Measurements from ENCODE around the gene SOST.

Gene SOST

DNA sequence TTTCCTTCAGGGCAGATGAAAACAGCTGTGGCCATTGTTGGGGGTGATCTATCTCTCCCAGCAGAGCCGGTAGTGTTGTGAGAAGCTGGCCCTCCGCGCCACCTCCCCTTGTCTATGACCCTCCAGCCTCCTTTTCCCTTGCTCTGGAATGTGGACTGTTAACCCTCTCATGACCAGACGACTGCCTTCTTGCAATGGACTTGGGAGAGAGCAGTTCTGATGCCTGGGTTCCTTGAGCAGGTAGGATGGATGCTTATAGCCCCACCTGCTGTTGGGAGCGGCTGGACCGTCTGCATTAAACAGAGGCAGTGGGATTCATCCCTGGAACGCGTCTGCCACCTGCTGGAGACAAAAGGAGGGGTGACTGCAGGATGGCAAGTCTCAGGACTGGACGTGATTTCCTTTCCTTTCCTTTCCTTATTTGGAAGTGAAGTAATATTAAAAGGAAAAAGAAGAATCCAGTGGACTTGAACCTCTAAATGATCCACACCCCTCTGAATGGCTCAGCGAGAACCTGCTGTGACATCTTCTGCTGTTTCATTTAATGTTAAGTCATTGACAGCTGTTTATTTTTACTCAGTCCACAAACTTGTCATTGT lies 1.8 kb upstream of the SOST start (continued):
- TF ChIP-seq GLI2 (tag by site-specific recombination; IDR thresholded peaks at IDR 0.05; ENCODE audit: borderline replicate concordance, low read depth), result no peak
- no peak for TF ChIP-seq ZFP3 (tag by site-specific recombination; IDR thresholded peaks at IDR 0.05; ENCODE audit: low read depth)
- TF ChIP-seq ZBTB48 (tag by site-specific recombination; IDR thresholded peaks at IDR 0.05), result no peak
- TF ChIP-seq, protein P1, sequence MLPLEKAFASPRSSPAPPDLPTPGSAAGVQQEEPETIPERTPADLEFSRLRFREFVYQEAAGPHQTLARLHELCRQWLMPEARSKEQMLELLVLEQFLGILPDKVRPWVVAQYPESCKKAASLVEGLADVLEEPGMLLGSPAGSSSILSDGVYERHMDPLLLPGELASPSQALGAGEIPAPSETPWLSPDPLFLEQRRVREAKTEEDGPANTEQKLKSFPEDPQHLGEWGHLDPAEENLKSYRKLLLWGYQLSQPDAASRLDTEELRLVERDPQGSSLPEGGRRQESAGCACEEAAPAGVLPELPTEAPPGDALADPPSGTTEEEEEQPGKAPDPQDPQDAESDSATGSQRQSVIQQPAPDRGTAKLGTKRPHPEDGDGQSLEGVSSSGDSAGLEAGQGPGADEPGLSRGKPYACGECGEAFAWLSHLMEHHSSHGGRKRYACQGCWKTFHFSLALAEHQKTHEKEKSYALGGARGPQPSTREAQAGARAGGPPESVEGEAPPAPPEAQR (tag by site-specific recombination; IDR thresholded peaks at IDR 0.05), result no peak
- TF ChIP-seq ZNF202 (tag by site-specific recombination; IDR thresholded peaks at IDR 0.05; ENCODE audit: borderline replicate concordance), result no peak

DNA sequence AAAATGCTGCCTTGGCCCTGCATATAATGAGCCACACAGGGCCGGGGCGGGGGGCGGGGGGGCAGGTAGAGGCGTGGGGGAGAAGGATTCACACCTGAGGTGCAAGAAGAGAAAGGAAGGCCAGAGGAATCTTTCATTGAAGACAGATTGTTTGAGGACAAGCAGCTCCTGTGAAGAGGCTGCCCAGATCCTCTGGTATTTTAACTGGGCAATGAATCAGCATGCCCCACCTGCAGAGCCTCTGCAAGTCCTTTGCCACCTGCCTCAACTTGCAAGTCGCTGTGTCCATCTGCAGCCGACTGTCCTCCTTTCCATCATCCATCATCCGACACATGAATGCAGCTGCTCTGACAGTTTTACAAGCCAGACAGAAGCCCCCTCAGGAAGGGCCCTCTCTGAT lies 1.2 kb upstream of the SOST start:
- CTCF ChIA-PET, result interaction anchor here (0.6 to 6.9 kb wide), 39 partner anchors 8 to 1066 kb away, joined by 3 to 132 read pairs (median 5); partner anchors contain the start of genes CFAP97D1, DHX8 and ETV4
- Histone ChIP-seq H3K4me3 (ENCODE audit: low read depth, low read length) (no peak overlapping the region), H3K9me3 (ENCODE audit: control insufficient read depth, insufficient read depth, low read depth, low read length) (no peaks in the 10 kb centered on the region), H3K4me1 (ENCODE audit: control insufficient read depth, insufficient read depth, low read length) (peaks cover 2% of the 10 kb centered on the region; the same call in 1 of the 2 replicates), H3K27ac (ENCODE audit: extremely low read depth, low read depth, low read length) (no peak overlapping the region), H3K36me3 (ENCODE audit: control insufficient read depth in 2 of 2, insufficient read depth in 1 of 2, low read length in 2 of 2) (no peaks in the 10 kb centered on the region)
- TF ChIP-seq ZNF585B (tag by site-specific recombination; IDR thresholded peaks at IDR 0.05) (no peak), ZNF837 (tag by site-specific recombination; IDR thresholded peaks at IDR 0.05) (no peak), ZNF169 (tag by site-specific recombination; IDR thresholded peaks at IDR 0.05) (no peak), ZFP69B (tag by site-specific recombination; IDR thresholded peaks at IDR 0.05) (no peak), SP2 (tag by site-specific recombination; IDR thresholded peaks at IDR 0.05) (no peak)
- POLR2A ChIA-PET, result interaction anchor here (1.8 kb wide), 1 partner anchor 65 kb away, joined by 8 read pairs; no protein-coding TSS in a partner anchor

DNA sequence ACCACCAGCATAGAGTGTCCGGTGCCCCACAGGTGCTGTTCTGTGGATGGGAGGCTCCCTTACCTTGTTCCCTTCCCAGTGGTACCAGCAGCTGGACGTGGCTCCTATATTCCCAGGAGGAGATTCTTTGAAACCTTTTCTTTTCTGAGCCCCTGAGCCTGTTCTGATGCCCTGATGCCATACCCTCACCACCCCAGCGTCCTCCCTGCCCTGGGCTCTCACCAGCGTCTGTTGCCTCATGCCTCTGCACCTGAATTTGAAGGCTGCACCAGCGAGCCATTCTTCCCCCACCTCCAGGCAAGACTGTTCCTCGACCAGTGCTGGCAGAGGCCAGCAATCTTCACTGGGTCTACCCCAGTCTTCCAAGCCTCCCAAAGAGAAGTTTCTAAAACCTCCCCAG lies 505 bp downstream of the SOST start:
- H3K4me3 ChIP-seq (ENCODE audit: low read depth, low read length), result no peak overlapping the region
- no peak overlapping the region for H3K27ac ChIP-seq (ENCODE audit: extremely low read depth, low read depth, low read length)
- H3K36me3 ChIP-seq (ENCODE audit: control insufficient read depth in 2 of 2, insufficient read depth in 1 of 2, low read length in 2 of 2), result no peaks in the 10 kb centered on the region
- ChIA-PET POLR2A (interaction anchor here (2.1 kb wide), 1 partner anchor 61 kb away, joined by 5 read pairs; no protein-coding TSS in a partner anchor), CTCF (interaction anchor here (0.8 to 6.9 kb wide), 10 partner anchors 7 to 181 kb away, joined by 3 to 132 read pairs (median 16); partner anchors contain the start of gene CFAP97D1)
- no peaks in the 10 kb centered on the region for H3K9me3 ChIP-seq (ENCODE audit: control insufficient read depth, insufficient read depth, low read depth, low read length)
- peaks cover 5% of the 10 kb centered on the region; the same call in 1 of the 2 replicates for H3K4me1 ChIP-seq (ENCODE audit: control insufficient read depth, insufficient read depth, low read length)
- TF ChIP-seq, protein P2, sequence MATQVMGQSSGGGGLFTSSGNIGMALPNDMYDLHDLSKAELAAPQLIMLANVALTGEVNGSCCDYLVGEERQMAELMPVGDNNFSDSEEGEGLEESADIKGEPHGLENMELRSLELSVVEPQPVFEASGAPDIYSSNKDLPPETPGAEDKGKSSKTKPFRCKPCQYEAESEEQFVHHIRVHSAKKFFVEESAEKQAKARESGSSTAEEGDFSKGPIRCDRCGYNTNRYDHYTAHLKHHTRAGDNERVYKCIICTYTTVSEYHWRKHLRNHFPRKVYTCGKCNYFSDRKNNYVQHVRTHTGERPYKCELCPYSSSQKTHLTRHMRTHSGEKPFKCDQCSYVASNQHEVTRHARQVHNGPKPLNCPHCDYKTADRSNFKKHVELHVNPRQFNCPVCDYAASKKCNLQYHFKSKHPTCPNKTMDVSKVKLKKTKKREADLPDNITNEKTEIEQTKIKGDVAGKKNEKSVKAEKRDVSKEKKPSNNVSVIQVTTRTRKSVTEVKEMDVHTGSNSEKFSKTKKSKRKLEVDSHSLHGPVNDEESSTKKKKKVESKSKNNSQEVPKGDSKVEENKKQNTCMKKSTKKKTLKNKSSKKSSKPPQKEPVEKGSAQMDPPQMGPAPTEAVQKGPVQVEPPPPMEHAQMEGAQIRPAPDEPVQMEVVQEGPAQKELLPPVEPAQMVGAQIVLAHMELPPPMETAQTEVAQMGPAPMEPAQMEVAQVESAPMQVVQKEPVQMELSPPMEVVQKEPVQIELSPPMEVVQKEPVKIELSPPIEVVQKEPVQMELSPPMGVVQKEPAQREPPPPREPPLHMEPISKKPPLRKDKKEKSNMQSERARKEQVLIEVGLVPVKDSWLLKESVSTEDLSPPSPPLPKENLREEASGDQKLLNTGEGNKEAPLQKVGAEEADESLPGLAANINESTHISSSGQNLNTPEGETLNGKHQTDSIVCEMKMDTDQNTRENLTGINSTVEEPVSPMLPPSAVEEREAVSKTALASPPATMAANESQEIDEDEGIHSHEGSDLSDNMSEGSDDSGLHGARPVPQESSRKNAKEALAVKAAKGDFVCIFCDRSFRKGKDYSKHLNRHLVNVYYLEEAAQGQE (tag by site-specific recombination; IDR thresholded peaks at IDR 0.05), result no peak
- TF ChIP-seq, protein P3, sequence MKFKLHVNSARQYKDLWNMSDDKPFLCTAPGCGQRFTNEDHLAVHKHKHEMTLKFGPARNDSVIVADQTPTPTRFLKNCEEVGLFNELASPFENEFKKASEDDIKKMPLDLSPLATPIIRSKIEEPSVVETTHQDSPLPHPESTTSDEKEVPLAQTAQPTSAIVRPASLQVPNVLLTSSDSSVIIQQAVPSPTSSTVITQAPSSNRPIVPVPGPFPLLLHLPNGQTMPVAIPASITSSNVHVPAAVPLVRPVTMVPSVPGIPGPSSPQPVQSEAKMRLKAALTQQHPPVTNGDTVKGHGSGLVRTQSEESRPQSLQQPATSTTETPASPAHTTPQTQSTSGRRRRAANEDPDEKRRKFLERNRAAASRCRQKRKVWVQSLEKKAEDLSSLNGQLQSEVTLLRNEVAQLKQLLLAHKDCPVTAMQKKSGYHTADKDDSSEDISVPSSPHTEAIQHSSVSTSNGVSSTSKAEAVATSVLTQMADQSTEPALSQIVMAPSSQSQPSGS (tag by site-specific recombination; IDR thresholded peaks at IDR 0.05; ENCODE audit: low read depth), result no peak
- TF ChIP-seq ZNF776 (tag by site-specific recombination; IDR thresholded peaks at IDR 0.05; ENCODE audit: borderline replicate concordance), result no peak
- no peak for TF ChIP-seq ZNF837 (tag by site-specific recombination; IDR thresholded peaks at IDR 0.05)
- no peak for TF ChIP-seq ZNF350 (tag by site-specific recombination; IDR thresholded peaks at IDR 0.05)
- no peak for TF ChIP-seq ZNF701 (tag by site-specific recombination; IDR thresholded peaks at IDR 0.05)
- TF ChIP-seq, protein P4, sequence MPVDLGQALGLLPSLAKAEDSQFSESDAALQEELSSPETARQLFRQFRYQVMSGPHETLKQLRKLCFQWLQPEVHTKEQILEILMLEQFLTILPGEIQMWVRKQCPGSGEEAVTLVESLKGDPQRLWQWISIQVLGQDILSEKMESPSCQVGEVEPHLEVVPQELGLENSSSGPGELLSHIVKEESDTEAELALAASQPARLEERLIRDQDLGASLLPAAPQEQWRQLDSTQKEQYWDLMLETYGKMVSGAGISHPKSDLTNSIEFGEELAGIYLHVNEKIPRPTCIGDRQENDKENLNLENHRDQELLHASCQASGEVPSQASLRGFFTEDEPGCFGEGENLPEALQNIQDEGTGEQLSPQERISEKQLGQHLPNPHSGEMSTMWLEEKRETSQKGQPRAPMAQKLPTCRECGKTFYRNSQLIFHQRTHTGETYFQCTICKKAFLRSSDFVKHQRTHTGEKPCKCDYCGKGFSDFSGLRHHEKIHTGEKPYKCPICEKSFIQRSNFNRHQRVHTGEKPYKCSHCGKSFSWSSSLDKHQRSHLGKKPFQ (tag by site-specific recombination; IDR thresholded peaks at IDR 0.05), result no peak
- TF ChIP-seq ZBTB20 (tag by site-specific recombination; IDR thresholded peaks at IDR 0.05), result no peak
- no peak for TF ChIP-seq KLF7 (tag by site-specific recombination; IDR thresholded peaks at IDR 0.05; ENCODE audit: borderline replicate concordance)
- TF ChIP-seq, protein P5, sequence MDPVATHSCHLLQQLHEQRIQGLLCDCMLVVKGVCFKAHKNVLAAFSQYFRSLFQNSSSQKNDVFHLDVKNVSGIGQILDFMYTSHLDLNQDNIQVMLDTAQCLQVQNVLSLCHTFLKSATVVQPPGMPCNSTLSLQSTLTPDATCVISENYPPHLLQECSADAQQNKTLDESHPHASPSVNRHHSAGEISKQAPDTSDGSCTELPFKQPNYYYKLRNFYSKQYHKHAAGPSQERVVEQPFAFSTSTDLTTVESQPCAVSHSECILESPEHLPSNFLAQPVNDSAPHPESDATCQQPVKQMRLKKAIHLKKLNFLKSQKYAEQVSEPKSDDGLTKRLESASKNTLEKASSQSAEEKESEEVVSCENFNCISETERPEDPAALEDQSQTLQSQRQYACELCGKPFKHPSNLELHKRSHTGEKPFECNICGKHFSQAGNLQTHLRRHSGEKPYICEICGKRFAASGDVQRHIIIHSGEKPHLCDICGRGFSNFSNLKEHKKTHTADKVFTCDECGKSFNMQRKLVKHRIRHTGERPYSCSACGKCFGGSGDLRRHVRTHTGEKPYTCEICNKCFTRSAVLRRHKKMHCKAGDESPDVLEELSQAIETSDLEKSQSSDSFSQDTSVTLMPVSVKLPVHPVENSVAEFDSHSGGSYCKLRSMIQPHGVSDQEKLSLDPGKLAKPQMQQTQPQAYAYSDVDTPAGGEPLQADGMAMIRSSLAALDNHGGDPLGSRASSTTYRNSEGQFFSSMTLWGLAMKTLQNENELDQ (tag by site-specific recombination; IDR thresholded peaks at IDR 0.05; ENCODE audit: low read depth), result no peak
- TF ChIP-seq ZNF354C (tag by site-specific recombination; IDR thresholded peaks at IDR 0.05; ENCODE audit: borderline replicate concordance, low read depth), result no peak
